Panc1 (cell line): Measurements from ENCODE around the gene DPYD.

Experiments used
- SIN3A ChIP-seq: IDR thresholded peaks from 2 replicates; pipeline ENCODE4 v1.6.1; 2012; ENCODE audit warnings: low read depth, mild to moderate bottlenecking, low read length, moderate library complexity, borderline replicate concordance; ENCODE audit not compliant: insufficient read depth
- TF ChIP-seq, protein P1 (sequence below): fragments of 450-650 bp; IDR thresholded peaks from 2 replicates; pipeline ENCODE4 v1.5.1; 2017; ENCODE audit warnings: mild to moderate bottlenecking
- TF ChIP-seq, protein P2 (sequence below), 2 experiments: IDR thresholded peaks; 2 replicates each; pipeline ENCODE4 v1.6.1; 2011 to 2012; ENCODE audit warnings: low read depth in 2 of 2, control low read depth in 1 of 2, low read length in 1 of 2, mild to moderate bottlenecking in 1 of 2, moderate library complexity in 1 of 2; ENCODE audit not compliant: insufficient read depth in 1 of 2

DNA sequence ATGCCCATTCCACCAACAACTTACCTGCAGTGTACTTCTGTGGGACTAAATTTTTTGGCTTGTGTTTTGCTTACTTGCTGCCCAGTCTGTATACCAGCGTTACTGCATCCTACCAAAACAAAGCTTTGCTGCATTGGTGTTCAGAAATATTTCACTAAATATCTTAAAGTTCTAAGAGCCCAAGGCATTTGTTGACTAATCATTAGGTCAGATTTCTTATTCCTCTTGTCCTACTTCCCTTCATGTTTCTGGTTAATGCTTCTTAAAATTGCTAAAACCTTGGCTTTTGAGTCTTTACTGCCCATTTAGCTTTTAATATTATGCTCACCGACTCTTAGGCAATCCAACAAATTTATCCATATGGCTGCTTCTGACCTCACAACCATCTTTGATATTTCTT lies 161.8 kb downstream of the DPYD start:
- TF ChIP-seq, protein P1, sequence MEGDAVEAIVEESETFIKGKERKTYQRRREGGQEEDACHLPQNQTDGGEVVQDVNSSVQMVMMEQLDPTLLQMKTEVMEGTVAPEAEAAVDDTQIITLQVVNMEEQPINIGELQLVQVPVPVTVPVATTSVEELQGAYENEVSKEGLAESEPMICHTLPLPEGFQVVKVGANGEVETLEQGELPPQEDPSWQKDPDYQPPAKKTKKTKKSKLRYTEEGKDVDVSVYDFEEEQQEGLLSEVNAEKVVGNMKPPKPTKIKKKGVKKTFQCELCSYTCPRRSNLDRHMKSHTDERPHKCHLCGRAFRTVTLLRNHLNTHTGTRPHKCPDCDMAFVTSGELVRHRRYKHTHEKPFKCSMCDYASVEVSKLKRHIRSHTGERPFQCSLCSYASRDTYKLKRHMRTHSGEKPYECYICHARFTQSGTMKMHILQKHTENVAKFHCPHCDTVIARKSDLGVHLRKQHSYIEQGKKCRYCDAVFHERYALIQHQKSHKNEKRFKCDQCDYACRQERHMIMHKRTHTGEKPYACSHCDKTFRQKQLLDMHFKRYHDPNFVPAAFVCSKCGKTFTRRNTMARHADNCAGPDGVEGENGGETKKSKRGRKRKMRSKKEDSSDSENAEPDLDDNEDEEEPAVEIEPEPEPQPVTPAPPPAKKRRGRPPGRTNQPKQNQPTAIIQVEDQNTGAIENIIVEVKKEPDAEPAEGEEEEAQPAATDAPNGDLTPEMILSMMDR = no peak
- no peak for TF ChIP-seq SIN3A
- TF ChIP-seq, protein P2, sequence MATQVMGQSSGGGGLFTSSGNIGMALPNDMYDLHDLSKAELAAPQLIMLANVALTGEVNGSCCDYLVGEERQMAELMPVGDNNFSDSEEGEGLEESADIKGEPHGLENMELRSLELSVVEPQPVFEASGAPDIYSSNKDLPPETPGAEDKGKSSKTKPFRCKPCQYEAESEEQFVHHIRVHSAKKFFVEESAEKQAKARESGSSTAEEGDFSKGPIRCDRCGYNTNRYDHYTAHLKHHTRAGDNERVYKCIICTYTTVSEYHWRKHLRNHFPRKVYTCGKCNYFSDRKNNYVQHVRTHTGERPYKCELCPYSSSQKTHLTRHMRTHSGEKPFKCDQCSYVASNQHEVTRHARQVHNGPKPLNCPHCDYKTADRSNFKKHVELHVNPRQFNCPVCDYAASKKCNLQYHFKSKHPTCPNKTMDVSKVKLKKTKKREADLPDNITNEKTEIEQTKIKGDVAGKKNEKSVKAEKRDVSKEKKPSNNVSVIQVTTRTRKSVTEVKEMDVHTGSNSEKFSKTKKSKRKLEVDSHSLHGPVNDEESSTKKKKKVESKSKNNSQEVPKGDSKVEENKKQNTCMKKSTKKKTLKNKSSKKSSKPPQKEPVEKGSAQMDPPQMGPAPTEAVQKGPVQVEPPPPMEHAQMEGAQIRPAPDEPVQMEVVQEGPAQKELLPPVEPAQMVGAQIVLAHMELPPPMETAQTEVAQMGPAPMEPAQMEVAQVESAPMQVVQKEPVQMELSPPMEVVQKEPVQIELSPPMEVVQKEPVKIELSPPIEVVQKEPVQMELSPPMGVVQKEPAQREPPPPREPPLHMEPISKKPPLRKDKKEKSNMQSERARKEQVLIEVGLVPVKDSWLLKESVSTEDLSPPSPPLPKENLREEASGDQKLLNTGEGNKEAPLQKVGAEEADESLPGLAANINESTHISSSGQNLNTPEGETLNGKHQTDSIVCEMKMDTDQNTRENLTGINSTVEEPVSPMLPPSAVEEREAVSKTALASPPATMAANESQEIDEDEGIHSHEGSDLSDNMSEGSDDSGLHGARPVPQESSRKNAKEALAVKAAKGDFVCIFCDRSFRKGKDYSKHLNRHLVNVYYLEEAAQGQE (IDR thresholded peaks at IDR 0.05; ENCODE audit: insufficient read depth in 1 of 2, low read depth in 2 of 2, low read length in 1 of 2) = no peak
